ENCODE results near the gene CEP104. TPM values are rescaled to one million over a fixed set of nuclear protein-coding genes. Genes with fewer than 3 reads are reported as not detected.
"Not testable (repeated sequence)": the region's sequence is repeated elsewhere in the genome, so short reads cannot be mapped to it uniquely, and the experiment has no call there.

Gene CEP104
- total RNA-seq, 1 donor from 2014 or later: 35.2 TPM

DNA sequence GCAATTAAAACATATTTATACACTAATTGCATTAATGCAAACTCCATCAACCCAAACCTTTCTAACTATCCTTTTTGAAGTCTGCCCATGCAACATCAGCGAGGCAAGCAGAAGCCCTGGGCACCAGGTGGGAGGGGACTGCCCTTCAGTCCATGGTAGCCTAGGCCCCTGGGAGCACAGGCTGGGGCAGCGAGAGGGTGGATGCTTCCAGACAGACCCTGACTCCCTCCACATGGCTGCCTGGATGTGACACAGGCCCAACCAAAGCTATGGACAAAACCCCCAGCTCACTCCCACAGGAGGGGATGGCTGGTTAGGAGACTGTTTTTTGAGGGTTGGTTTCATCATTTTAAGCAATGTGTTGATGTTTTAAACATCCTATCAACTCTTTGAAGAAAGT is 42.9 kb downstream of the CEP104 start:
- intact Hi-C loops (cut with micrococcal nuclease): no loop called here
- DNase-seq (no peak), ATAC-seq (no peak)

DNA sequence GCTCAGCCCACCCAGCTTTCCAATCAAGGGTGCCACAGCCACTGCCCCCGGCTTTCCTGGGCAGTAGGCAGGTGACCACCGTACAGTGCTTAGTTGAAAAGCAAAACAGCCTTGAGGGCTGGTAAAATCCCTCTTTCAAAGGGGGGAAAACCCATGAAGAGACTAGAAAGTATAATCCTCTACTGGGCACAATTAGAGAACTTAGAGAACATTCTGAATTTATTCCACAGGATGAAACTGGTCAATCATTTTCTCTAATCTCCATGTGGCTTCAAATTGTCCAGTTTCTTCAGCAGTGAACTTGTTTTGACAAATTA is 45.5 kb downstream of the CEP104 start:
- intact Hi-C loops (cut with micrococcal nuclease): no loop called here
- ATAC-seq (no peak), DNase-seq (no peak)

DNA sequence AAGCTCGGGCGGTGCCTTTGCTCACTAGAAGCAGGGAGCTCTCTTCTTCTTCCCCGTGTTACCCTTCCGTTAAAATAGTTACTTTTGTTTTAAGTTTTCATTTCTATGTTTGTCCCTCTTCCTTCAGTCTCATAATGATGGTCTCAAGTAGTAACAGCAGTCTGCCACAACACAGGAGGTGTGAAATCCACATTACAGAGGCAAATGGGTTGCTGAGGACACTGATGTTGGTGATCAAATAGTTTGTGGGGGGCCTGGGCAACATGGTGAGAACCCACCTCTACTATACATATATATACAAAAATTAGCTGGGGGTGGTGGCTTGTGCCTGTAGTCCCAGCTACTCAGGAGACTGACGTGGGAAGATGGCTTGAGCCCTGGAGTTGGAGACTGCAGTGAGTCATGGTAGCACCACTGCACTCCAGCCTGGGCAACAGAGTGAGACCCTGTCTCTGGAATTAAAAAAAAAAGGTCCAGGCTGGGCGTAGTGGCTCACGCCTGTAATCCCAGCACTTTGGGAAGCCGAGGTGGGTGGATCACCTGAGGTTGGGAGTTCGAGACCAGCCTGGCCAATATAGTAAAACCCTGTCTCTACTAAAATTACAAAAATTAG is 46.8 kb downstream of the CEP104 start:
- ATAC-seq; intact Hi-C loops (cut with micrococcal nuclease); DNase-seq: not testable (repeated sequence)

DNA sequence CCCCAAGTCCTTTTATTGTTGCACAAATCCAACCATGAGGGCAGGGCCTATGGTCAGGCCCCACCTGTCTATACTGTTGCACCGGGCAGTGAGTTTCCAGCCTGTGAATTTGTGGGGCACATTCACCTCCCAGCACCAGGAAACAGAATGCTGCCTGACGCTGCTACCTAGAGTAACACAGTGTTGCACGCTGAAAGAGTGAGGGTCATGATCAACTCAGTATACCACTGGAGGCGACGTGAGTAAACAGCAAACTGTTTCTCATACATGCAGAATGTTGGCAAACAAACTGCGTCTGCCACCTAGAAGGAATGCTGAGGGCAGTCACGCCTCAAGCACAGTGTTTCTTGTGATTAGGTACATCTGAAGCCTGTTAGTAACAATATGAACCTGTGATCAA is 47.3 kb downstream of the CEP104 start:
- intact Hi-C loops (cut with micrococcal nuclease): no loop called here
- ATAC-seq (no peak), DNase-seq (no peak)

DNA sequence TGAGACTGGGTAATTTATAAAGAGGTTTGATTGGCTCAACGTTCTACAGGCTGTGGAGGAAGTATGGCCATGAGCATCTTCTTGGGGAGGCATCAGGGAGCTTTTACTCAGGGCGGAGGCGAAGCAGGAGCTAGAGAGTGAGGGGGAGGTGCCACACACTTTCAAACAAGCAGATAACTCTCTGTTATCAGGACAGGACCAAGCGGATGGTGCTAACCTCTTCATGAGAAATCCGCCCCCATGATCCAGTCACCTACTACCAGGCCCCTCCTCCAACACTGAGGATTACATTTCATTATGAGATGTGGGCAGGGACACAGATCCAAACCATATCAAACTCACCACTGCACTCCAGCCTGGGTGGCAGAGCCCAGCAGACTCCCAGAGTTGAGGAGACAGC is 49.2 kb downstream of the CEP104 start:
- intact Hi-C loops (cut with micrococcal nuclease): no loop called here
- DNase-seq (peak; percentile 5), ATAC-seq (no peak)

DNA sequence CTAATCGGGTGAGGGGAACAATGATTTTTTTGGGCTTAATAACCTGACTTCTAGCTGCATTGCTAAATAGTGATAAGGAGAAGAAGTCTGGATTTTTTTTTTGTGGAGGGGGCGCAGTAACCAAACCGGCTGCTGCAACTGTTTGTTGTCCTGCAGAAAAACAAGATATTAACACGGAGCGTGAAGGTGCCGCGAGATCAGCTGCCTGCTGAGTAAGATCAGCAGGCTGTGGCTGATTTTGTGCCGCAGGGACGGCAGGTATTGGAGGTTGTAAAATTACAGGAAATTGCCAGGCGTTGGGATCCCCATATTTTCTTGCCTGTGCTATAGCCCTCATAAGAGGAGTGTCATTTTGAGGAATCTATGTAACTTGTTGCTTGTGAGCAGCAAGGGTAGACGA is 52.0 kb downstream of the CEP104 start:
- intact Hi-C loops (cut with micrococcal nuclease): no loop called here
- DNase-seq (peak; percentile 9), ATAC-seq (no peak)

DNA sequence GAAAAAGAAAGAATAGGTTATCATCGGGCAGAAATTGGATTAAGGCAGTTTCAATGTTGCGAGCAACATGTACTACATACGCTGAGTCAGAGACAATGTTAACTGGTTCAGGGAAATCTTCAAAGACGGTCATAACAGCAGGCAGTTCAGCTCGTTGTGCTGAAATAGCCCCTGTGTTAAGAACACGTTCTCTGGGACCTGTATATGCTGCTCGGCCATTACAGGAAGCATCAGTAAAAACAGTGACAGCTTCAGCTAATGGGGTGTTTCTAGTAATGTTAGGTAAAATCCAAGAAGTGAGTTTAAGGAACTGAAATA is 52.4 kb downstream of the CEP104 start:
- intact Hi-C loops (cut with micrococcal nuclease); ATAC-seq; DNase-seq: not testable (repeated sequence)

DNA sequence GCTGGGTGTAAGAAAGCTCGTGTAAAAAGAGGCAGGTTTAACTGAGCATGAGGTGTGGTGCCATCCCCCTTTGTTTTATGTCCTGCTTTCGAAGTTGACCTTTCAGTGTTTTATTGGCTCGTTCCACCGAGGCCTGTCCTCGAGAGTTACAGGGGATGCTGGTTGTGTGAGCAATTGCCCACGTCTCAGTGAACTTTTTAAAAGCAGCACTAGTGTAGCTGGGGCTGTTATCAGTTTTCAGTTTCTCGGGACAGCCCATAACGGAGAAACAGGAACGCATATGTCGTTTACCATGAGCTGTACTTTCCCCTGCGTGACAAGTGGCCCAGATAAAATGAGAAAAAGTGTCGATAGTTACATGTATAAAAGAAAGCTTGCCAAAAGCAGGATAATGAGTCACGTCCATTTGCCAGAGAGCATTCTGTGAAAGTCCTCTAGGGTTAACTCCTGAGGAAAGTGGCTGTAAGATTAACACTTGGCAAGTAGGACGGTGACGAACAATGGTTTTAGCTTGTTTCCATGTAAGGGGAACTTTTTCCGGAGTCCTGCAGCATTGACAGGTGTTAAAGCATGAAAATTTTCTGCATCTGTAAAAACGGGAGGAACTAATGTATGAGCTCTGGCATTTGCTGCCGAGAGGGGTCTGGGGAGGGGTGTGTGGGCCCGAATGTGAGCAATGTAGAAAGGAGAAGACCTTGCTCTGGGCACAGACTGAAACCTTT is 52.9 kb downstream of the CEP104 start:
- intact Hi-C loops (cut with micrococcal nuclease): no loop called here
- ATAC-seq: no peak
- DNase-seq: peak; percentile 3

DNA sequence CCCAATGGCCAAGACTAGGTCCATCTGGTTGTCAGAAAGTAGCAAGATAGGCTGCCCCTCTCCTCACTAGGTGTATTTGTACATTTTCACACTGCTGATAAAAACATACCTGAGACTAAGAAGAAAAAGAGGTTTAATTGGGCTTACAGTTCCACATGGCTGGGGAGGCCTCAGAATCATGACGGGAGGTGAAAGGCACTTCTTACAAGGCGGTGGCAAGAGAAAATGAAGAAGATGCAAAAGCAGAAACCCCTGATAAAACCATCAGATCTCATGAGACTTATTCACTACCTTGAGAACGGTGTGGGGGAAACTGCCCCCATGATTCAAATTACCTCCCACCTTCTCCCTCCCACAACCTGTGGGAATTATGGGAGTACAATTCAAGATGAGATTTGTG is 56.2 kb downstream of the CEP104 start:
- intact Hi-C loops (cut with micrococcal nuclease); ATAC-seq: not testable (repeated sequence)
- DNase-seq: peak; percentile 1

DNA sequence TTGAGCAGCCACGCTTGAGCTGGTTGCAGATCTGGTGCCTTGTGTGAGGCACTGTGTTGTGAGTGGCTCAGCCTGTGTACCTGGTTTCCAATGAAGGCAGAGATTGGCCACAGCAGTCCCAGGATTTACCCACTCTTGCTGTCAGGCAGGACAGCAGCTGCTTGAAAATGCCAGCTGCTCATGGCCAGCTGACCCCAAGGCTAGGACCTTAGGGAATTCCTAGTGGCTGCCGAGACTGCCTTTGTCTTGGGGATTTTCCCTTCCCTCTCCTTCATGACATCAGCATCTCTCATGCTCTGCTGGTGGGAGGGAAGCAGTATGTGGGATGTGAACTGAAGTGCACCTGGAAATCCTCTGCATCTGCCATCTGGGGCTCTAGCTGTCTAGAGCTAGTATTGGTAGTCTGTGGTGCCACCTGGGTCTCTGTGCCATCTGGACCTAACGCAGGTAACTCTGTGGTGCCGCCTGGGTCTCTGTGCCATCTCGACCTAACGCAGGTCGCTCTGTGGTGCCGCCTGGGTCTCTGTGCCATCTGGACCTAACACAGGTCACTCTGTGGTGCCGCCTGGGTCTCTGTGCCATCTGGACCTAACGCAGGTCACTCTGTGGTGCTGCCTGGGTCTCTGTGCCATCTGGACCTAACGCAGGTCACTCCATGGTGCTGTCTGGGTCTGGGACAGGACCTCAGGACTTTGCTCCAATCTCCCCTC is 56.9 kb downstream of the CEP104 start:
- intact Hi-C loops (cut with micrococcal nuclease): no loop called here
- DNase-seq (peak; percentile 9), ATAC-seq (no peak)

DNA sequence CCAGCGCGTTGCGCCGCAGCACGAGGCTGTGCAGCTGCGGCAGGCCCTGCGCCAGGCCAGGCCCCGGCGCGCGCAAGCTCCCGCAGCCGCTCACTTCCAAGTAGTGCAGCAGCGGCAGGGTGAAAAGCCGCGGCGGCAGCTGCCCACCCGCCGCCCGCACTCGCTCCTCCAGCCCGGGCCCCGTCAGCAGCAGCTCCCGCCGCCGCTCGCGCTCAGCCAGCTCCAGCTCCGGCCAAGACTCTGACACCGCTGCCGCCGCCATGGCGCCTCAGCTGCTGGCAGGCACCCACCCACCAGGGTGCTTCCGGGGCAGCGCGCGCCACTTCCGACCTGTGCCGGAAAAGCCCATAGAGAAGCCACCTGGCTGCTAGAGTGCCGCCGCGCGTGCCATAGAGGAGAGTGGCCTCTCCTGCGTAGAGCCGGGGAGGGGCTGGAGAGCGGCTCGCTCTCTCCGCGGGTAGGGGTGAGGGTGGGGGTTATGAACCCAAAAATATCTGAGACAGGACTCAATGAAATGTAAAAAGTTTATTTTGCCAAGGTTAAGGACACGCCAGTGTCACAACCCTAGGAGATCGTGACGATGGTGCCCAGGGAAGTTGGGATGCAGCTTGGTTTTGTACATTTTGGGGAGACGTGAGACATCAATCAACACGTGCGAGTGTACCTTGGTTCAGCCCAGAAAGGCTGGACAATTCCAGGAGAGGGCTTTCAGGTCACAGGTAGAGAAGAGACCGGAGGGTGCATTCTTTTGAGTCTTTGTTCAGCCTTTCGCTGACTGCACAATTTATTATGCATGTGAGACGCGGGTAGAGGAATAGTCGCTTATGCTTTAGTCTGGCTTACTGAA is 60.6 kb downstream of the CEP104 start, which contains the start of gene LRRC47:
Gene LRRC47 (minus strand): TSS at position 284 of the 847 bp plus-strand sequence. CDS start 22 bp downstream, at position 262.
- ATAC-seq (peak; percentile 100), DNase-seq (peak; percentile 98)
- intact Hi-C loops (cut with micrococcal nuclease): no loop called here

DNA sequence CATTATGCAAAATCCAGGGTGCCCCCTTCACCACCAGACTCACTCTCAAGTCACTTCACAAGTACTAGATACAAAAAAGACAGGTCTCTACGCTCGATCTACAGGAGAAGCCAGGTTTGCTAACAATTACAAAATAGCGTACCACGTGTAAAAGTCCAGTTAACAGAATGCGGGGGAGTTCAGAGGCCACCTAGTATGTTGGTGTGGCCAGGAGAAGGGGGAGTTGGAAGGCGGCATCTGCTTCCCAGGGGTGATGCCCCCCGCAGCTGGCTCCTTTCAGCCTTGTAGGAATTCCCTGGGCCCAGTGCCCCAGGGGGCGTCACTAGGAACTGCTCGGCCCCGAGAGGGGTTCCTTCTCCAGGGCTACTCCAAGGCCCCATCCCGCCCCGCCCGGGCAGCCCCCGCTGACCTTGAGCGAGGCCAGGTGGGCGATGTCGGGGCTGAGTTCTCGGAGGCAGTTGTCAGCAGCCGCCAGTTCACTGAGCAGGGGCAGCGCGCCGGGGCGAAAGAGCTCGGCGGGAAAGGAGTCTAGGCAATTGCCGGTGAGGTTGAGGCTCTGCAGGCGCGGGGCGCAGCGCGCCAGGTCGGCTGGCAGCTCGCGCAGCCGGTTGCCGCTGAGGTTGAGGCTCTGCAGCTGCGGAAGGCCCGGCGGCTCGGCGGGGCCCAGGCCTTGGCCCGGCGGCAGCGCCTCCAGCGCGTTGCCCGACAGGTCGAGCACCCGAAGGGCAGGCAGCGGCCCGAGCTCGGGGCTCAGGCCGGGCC is 61.4 kb downstream of the CEP104 start:
- DNase-seq (no peak), ATAC-seq (no peak)
- intact Hi-C loops (cut with micrococcal nuclease): no loop called here

DNA sequence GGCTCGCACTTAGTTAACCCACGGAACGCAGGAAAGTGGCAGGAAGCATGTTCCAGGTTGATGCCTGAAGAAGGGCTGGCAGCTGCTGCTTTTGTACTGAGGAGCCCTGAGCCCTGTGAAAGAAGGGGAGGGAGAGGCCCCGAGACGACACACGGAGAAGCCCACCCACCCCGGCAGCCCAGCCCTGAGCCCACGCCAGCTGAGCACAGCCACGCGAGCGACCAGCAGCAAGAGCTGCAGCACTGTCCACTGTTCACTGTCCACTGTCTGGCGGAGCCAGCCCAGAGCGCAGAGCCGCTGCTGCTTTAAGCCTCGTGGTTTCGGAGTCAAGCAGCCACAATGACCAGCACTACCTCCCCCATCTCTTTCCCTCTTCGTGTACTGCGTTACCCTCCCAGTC is 66.1 kb downstream of the CEP104 start:
- DNase-seq: peak; percentile 31
- intact Hi-C loops (cut with micrococcal nuclease): no loop called here
- no peak for ATAC-seq

DNA sequence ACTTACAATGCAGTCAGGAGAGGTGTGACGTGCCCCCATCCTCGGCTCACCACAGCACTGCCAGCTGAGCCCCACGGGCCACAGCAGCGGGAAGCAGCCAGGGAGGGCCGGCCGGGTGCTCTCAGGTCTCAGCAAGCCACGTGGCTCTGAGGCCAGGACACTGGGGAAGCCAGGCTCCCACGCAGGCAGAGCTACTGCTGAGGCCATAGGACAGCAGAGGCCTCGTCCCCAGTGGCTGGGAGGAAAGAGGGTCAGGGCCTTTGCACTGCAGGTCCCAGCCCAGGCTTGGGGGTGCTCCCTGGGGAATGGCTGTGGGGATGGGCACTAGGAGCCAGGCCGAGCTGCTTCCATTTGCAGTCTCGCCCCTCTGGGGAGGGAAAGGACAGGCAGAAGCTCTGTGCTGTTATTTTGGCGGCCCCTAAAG is 66.5 kb downstream of the CEP104 start:
- DNase-seq (peak; percentile 52), ATAC-seq (peak; percentile 32)
- intact Hi-C loops (cut with micrococcal nuclease): no loop called here

DNA sequence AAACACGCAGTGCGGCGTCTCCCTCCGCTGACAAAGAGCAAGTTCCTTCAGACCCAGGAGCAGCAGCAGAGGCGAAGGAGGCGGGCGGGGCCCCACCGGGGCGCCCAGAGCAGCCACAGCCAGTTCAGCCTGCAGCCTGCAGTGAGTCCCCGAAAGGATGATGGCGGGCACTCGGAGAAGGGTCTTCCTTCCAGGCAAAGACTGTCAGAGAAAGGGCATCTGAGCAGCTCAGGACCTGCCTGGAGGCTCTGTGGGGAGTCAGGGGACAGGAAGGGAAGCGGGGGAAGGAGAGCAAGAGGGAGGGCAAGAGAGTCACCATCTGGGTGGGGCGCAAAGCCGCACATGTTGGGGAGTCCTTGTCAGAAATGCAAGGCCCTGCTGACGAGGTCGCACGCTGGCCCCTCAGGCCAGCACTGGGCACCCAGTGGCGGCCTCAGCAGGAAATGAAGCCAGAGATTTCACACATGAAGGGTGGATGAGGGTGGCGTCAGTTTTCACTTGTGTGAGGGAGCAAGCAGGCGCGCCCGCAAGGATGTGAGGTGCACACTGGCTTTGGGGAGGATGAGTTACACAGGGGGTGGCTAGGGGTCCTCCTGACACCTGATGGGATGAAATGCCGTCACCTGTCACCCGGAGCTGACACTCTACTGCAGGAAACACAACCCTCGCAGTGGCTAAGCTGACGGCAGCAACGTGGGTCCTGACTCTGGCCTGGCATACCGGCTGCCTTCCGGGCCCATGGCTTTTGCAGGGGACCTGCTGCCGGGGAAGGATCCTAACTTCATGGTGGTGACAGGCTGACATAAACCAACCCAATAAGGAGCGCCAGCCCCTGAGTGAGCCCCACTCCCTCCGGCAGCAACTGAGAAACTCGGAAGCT is 67.3 kb downstream of the CEP104 start:
- intact Hi-C loops (cut with micrococcal nuclease): no loop called here
- ATAC-seq (no peak), DNase-seq (peak; percentile 18)

DNA sequence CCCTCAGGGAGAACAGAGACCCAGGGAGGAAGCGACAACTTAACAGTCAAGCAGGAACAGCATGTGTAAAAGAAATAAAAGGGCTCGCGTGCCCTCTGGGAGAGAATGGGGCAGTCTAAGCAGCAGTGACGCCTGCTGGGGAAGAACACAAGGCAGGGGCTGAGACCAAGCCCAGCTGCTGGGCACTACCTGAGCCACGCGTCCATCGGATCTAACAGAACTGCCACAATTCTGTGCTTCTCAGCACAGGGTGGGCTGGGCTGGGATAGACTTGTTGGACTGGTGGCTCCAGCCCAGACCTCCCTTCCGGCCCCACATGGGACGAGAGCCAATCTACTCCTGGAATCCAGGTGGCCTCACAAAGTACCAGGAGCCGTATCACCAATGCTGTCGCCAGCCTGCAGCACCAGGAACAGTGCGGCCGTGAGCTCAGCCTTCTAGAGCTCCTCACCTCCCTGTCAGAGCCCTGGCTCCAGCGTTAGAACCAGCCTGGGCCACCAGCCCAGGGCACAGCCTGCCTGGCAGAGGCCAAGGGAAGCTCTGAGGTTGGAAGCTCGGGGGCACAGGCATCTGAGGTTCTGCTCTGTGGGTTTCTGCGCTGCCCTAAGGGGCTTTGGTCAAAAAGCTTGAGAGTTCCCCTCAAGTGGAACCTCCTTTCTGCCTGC is 68.1 kb downstream of the CEP104 start:
- DNase-seq: no peak
- ATAC-seq: peak; percentile 64
- intact Hi-C loops (cut with micrococcal nuclease): no loop called here

DNA sequence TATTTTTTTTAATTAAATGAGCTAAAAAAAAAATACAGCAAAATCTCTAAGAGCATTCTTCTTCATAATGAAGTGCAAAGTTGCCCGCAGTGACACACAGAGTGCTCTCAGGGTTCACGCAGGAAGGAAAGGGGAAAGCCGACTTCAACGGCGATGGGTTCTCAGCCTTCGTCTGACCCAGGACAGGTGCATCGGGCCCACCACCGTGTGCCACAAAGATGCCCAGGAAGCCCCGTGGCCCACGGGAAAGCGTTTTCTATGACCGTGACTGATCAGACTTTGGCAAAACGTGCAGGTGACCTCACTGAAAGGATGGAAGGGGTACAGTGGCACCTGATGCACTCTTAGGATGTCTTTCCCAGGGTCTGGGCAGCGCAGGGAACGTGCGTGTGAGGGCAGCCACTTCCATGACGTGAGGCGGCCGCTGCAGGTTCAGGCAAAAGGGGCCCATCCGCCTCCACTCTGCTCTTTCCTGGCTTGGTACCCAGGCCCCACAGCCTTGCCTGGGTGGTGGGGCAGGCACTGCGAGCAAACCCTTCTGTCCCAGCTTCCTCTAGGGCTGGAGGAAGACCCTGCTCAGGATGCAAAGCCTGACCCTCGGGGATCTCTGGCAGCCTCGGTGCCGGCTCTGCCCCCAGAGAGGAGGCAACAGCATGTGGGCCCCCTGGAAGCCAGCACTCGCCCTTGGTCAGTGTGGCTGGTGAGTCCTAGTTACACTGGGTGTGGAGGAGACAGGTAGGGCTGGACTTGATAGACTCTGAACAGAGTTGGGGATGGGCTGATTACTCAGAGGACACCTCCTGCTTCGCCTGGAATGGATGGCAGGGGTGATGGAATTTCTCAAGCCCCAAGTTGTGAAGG is 69.0 kb downstream of the CEP104 start:
- intact Hi-C loops (cut with micrococcal nuclease): no loop called here
- ATAC-seq (no peak), DNase-seq (no peak)
